Endothelial cell of umbilical vein (primary cell): ENCODE results near the gene SNAPIN.
"Not testable (repeated sequence)": the region's sequence is repeated elsewhere in the genome, so short reads cannot be mapped to it uniquely, and the experiment has no call there.

Experiments used
- EZH2 ChIP-seq: IDR thresholded peaks from 2 replicates; pipeline ENCODE4 v1.6.1; 2012; ENCODE audit warnings: borderline replicate concordance, low read depth, mild to moderate bottlenecking, moderate library complexity, low read length, inconsistent platforms; ENCODE audit not compliant: severe bottlenecking
- POLR2A ChIP-seq: IDR thresholded peaks from 2 replicates; pipeline ENCODE4 v1.6.1; 2012; ENCODE audit warnings: low read depth, mild to moderate bottlenecking, control low read depth, low read length
- POLR2AphosphoS5 ChIP-seq: IDR thresholded peaks from 2 replicates; pipeline ENCODE4 v1.6.1; 2012; ENCODE audit warnings: low read depth, mild to moderate bottlenecking, control low read depth, low read length, moderate library complexity; ENCODE audit not compliant: insufficient read depth
- TF ChIP-seq, protein P1 (sequence below), 2 donors: IDR thresholded peaks; 1 replicate in 1 of 2; 2 replicates in 1 of 2; pipeline ENCODE4 v1.5.1; 2011; ENCODE audit warnings: low read length in 2 of 2, mild to moderate bottlenecking in 2 of 2, moderate library complexity in 2 of 2, control low read depth in 1 of 2, inconsistent platforms in 1 of 2, low read depth in 1 of 2; ENCODE audit not compliant: insufficient read depth in 1 of 2; ENCODE audit errors: extremely low read depth in 1 of 2
- TF ChIP-seq, protein P2 (sequence below): IDR thresholded peaks from 2 replicates; pipeline ENCODE4 v1.6.1; 2011; ENCODE audit not compliant: insufficient read depth, insufficient read length

DNA sequence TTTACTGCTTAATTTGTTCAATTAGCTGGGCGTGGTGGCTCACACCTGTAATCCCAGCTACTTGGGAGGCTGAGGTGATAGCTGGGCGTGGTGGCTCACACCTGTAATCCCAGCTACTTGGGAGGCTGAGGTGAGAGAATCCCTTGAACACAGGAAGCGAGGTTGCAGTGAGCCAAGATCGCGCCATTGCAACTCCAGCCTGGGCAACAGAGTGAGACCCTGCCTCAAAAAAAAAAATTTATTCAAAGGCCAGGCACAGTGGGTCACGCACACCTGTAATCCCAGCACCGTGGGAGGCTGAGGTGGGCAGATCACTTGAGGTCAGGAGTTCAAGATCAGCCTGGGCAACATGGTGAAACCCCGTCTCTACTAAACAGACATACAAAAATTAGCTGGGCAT, 10.2 kb downstream of the SNAPIN start:
- TF ChIP-seq, protein P1, sequence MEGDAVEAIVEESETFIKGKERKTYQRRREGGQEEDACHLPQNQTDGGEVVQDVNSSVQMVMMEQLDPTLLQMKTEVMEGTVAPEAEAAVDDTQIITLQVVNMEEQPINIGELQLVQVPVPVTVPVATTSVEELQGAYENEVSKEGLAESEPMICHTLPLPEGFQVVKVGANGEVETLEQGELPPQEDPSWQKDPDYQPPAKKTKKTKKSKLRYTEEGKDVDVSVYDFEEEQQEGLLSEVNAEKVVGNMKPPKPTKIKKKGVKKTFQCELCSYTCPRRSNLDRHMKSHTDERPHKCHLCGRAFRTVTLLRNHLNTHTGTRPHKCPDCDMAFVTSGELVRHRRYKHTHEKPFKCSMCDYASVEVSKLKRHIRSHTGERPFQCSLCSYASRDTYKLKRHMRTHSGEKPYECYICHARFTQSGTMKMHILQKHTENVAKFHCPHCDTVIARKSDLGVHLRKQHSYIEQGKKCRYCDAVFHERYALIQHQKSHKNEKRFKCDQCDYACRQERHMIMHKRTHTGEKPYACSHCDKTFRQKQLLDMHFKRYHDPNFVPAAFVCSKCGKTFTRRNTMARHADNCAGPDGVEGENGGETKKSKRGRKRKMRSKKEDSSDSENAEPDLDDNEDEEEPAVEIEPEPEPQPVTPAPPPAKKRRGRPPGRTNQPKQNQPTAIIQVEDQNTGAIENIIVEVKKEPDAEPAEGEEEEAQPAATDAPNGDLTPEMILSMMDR (IDR thresholded peaks at IDR 0.05; ENCODE audit: extremely low read depth in 1 of 2, insufficient read depth in 1 of 2, low read depth in 1 of 2, low read length in 2 of 2) = not testable (repeated sequence)
- TF ChIP-seq POLR2A, EZH2, POLR2AphosphoS5: not testable (repeated sequence)
- TF ChIP-seq, protein P2, sequence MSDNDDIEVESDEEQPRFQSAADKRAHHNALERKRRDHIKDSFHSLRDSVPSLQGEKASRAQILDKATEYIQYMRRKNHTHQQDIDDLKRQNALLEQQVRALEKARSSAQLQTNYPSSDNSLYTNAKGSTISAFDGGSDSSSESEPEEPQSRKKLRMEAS = not testable (repeated sequence)
